Stomach smooth muscle (tissue), 2 donors: ENCODE data around the gene LRCH4.

Experiments
- H3K27ac ChIP-seq: one replicate; pipeline ENCODE4 v1.7.0; 2013; ENCODE audit warnings: mild to moderate bottlenecking, low read length, inconsistent platforms
- H3K27me3 ChIP-seq, 2 donors: one replicate each; pipeline ENCODE4 v1.7.0; 2013; ENCODE audit warnings: low read length in 2 of 2; ENCODE audit not compliant: insufficient read depth in 2 of 2, control insufficient read depth in 1 of 2
- H3K36me3 ChIP-seq, 2 donors: one replicate each; pipeline ENCODE4 v1.7.0; 2013; ENCODE audit warnings: low read length in 2 of 2; ENCODE audit not compliant: control insufficient read depth in 2 of 2, insufficient read depth in 2 of 2
- H3K4me1 ChIP-seq: one replicate; pipeline ENCODE4 v1.7.0; 2013; ENCODE audit warnings: low read length; ENCODE audit not compliant: control insufficient read depth, insufficient read depth
- H3K4me3 ChIP-seq, 2 donors: one replicate each; pipeline ENCODE4 v1.7.0; 2013; ENCODE audit warnings: low read length in 2 of 2
- H3K9ac ChIP-seq, 2 donors: one replicate each; pipeline ENCODE4 v1.7.0; 2013; ENCODE audit warnings: low read length in 2 of 2, mild to moderate bottlenecking in 1 of 2
- H3K9me3 ChIP-seq, 2 donors: one replicate each; pipeline ENCODE4 v1.7.0; 2013; ENCODE audit warnings: low read length in 2 of 2; ENCODE audit not compliant: control insufficient read depth in 2 of 2
- donor health status: healthy.
- donor health status: Pancreatic carcinoma.

LRCH4 gene

DNA sequence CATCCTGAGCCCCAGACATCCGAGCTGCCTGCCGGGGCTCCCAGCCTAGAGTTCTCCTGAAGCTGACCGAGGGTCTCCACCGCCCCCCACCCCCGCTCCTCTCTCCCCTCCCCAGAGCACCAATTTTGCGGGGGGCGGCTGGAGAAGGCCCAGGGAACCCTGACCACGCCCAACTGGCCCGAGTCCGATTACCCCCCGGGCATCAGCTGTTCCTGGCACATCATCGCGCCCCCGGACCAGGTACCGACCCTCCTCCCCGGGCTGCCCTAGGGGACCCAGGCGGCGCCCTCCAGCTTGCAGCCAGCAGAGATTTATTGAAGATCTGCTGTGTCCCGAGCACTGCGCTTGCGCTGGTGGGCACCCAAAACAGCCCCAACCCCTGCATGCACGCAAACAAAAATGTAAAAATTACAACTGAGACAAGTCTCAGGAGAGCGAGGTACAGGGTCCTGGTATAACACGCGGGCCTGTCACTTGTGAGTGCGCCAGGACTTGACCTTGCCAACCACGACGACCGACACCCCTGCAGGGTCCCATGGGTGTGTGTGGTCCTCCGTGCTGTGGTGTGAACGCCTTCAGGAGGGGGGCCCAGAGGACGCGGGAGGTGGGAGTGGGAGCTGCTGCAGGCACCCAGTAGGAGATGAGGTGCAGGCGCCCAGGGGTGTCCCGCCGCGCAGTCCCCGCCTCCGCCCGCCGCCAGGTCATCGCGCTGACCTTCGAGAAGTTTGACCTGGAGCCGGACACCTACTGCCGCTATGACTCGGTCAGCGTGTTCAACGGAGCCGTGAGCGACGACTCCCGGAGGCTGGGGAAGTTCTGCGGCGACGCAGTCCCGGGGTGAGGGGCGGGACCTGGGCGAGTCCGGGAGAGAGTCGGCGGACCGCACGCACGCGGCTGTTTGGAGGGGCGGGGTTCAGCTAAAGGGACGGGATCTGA is 19.3 kb upstream of the LRCH4 start:
- Histone ChIP-seq H3K27me3 (no peaks in the 10 kb centered on the region), H3K4me1 (peaks cover 30% of the 10 kb centered on the region), H3K9ac (peak overlapping the region in 1 of 2 donors; percentile 57), H3K27ac (no peak overlapping the region), H3K4me3 (peak overlapping the region; percentile 78), H3K9me3 (no peaks in the 10 kb centered on the region), H3K36me3 (no peaks in the 10 kb centered on the region)

DNA sequence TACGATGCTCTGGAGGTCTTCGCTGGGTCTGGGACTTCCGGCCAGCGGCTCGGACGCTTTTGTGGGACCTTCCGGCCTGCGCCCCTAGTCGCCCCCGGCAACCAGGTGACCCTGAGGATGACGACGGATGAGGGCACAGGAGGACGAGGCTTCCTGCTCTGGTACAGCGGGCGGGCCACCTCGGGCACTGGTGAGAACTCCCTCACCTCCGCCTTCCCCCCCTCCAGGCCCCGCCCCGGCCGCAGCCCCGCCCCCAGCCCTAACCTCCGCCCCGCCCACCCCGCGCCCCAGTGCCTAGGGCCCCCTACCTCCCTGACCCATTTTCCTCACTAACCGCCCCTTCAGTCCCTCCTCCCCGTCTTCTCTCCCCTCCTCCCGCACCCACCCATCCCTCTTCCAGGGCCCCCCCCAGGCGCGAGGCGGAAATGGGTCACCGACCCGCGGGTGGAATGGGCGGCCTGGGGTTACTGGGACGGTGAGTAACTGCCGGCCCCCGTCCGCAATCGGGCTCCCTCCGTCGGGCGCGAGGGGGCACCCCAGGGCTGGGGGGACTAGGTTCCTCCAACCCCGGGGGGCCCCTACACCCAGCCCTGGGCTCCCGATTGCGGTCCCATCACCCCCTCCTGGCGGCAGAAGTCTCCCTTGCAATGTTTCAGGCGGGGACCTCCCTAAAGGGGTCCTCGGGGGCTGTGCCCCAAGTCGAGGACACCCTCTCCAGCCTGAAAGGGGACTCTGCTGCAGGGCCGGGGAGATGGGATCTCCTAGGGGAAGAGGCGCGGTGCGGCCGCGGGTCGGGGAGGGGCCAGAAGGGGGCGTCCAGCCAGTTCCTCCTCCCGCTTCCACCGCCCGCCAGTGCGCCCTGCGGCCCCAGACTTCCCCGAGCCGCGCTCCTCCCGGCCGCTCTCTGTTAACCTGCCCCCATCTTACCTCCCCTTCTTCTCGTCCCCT is 18.4 kb upstream of the LRCH4 start:
- Histone ChIP-seq H3K36me3 (no peaks in the 10 kb centered on the region), H3K9me3 (no peaks in the 10 kb centered on the region), H3K4me1 (peaks cover 30% of the 10 kb centered on the region), H3K9ac (peak overlapping the region; percentile 55 to 57), H3K4me3 (peak overlapping the region; percentile 78), H3K27me3 (no peaks in the 10 kb centered on the region), H3K27ac (no peak overlapping the region)

DNA sequence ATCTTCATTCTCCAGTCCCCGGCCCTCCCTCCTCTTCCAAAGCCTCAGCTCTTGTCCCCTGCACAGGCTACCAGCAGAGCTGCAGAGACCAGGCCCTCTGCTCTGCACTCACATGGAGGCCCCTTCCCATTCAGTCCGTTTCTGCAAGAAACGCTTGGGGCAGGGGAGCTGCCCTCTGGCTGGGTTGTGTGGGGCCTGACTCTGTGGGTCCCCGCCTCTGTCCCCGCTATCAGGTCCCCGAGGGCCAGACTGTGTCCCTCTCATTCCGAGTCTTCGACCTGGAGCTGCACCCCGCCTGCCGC is 17.7 kb upstream of the LRCH4 start:
- Histone ChIP-seq H3K9me3 (no peaks in the 10 kb centered on the region), H3K27me3 (no peaks in the 10 kb centered on the region), H3K36me3 (no peaks in the 10 kb centered on the region), H3K4me3 (peak overlapping the region; percentile 62 to 78), H3K4me1 (peaks cover 30% of the 10 kb centered on the region), H3K27ac (peak overlapping the region; percentile 46), H3K9ac (peak overlapping the region; percentile 36 to 53)

DNA sequence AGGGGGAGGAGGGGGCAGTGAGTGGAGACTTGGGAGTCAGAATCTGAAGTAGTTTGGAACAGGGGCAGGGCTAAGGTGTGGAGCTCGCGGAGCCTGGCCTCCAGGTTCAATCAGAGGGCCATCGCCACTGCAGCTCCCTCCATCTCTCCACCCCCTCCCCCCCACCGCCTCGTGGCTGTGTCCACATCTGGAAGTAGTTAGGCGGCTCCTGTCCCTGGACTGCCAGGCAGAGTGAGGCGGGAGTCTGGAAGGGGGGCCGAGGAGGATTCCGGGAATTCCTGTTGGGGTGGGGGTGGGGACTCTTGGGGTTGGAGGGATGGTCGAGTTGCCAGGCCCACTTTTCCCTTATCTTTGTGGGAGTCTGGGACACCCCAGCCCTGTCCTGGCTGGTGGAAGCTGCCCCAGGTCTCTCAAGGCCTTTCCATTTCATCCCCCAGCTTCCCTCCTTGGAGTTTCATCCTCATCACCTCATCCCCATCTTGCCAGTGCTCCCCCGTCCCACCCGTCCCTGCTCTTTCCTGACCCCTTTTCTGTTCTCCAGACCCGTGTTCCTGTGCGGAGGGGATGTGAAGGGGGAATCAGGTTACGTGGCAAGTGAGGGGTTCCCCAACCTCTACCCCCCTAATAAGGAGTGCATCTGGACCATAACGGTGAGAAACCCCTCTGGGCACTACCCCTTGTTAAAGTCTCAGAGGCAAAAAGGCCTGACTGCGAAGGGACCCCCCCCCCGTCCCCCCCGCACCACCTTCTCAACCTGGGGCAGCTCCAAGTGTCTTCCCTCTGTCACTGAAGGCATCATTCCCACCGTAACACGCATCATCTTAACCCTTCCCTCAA is 17.2 kb upstream of the LRCH4 start:
- Histone ChIP-seq H3K27ac (peak overlapping the region; percentile 46), H3K4me1 (peaks cover 30% of the 10 kb centered on the region), H3K36me3 (no peaks in the 10 kb centered on the region), H3K4me3 (peak overlapping the region; percentile 62 to 78), H3K9me3 (no peaks in the 10 kb centered on the region), H3K9ac (peak overlapping the region; percentile 36 to 53), H3K27me3 (no peaks in the 10 kb centered on the region)

DNA sequence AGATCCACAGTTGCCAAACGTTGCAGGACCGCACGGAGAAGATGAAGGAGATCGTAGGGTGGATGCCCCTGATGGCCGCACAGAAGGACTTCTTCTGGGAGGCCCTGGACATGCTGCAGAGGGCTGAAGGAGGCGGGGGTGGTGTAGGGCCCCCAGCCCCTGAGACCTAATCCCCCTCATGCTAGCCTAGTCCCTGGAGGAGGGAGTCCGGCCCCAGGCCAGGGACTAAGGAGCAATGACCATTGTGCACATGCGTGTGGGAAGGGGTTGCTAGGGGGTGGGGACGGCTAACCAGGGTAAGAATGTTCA is 14.8 kb upstream of the LRCH4 start:
- Histone ChIP-seq H3K27ac (no peak overlapping the region), H3K9ac (no peak overlapping the region), H3K27me3 (no peaks in the 10 kb centered on the region), H3K4me1 (peaks cover 29% of the 10 kb centered on the region), H3K36me3 (no peaks in the 10 kb centered on the region), H3K9me3 (no peaks in the 10 kb centered on the region), H3K4me3 (no peak overlapping the region)

DNA sequence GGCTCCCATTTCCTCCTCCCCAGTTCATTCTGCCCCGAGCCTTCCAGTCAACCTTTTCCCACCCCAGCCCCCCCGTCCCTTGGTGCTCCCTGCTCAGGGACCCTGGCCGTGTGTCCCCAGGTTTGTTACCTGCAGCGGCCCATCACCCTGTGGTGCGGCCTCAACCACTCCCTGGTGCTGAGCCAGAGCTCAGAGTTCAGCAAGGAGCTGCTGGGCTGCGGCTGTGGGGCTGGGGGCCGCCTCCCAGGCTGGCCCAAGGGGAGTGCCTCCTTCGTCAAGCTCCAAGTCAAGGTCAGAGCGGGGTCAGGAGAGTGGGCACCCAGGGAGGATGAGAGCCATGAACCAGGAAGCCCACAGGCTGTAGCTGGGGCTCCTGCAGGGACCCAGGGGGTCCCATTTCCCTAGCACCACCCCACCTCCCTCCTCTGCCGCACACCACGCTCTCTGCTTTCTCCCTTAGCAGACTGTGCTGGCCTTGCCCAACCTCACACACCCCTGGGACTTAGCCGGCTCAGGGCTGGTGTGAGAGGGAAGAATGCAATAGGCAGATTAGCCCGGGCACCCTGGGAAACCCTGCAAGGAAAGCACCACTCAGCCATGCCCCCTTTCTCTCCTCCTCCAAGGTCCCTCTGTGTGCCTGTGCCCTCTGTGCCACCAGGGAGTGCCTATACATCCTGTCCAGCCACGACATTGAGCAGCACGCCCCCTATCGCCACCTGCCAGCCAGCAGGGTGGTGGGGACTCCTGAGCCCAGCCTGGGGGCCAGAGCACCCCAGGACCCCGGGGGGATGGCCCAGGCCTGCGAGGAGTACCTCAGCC is 14.2 kb upstream of the LRCH4 start:
- H3K4me1 ChIP-seq, result peaks cover 24% of the 10 kb centered on the region
- H3K9ac ChIP-seq, result no peak overlapping the region
- no peaks in the 10 kb centered on the region for H3K36me3 ChIP-seq
- H3K27ac ChIP-seq, result no peak overlapping the region
- H3K27me3 ChIP-seq, result no peaks in the 10 kb centered on the region
- H3K4me3 ChIP-seq, result no peak overlapping the region
- no peaks in the 10 kb centered on the region for H3K9me3 ChIP-seq

DNA sequence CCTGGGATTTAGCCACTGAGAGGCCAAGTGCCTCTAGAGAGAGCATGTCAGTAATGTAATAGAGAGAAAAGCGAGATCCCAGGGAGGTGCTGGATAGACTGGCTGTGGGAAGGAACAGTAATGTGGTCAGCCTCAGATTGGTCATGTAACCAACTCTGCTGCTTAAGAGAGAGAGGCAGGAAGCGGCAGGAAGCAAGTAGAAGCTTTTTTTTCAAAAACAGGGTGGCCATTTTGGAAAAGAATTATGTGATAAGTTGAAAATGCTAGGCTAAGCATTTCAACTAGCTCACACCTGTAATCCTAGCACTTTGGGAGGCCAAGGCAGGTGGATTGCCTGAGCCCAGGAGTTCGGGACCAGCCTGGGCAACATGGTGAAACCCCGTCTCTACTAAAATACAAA is 12.5 kb upstream of the LRCH4 start:
- no peaks in the 10 kb centered on the region for H3K36me3 ChIP-seq
- no peak overlapping the region for H3K27ac ChIP-seq
- no peak overlapping the region for H3K9ac ChIP-seq
- H3K4me1 ChIP-seq, result peaks cover 11% of the 10 kb centered on the region
- no peaks in the 10 kb centered on the region for H3K27me3 ChIP-seq
- H3K9me3 ChIP-seq, result no peaks in the 10 kb centered on the region
- H3K4me3 ChIP-seq, result no peak overlapping the region

DNA sequence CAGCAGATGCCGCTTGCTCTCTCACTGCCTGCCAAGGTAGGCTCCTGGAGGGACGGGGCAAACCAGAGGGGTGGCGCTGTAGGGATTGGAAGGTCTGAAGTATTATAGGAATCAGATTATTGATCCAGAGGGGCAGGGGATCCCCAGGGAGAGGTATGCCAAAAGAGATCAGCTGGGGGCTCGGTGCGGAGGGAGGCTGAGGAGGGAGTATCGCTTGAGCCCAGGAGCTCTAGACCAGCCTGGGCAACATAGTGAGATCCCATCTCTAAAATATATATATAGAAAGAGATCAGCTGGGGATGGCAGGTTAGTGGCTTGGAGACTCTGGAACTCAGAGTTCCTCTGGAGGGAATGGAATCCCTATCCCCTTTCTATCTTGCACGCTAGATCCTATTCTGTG is 9.3 kb upstream of the LRCH4 start:
- Histone ChIP-seq H3K9ac (no peak overlapping the region), H3K4me3 (no peak overlapping the region), H3K36me3 (no peaks in the 10 kb centered on the region), H3K27ac (no peak overlapping the region), H3K4me1 (peaks cover 2% of the 10 kb centered on the region), H3K27me3 (peaks cover 0 to 6% of the 10 kb centered on the region in 2 donors), H3K9me3 (no peaks in the 10 kb centered on the region)

DNA sequence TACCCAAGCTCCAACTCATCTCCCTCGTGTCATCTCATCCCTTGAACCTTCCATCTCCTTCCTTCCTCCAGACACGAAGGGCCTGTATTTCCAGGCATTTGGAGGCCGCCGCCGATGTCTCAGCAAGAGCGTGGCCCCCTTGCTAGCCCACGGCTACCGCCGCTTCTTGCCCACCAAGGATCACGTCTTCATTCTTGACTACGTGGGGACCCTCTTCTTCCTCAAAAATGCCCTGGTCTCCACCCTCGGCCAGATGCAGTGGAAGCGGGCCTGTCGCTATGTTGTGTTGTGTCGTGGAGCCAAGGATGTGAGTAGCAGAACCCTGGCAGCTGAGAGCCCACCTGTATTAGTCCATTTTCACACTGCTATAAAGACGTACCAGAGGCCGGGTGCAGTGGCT is 5.7 kb upstream of the LRCH4 start:
- H3K36me3 ChIP-seq, result no peaks in the 10 kb centered on the region
- H3K4me3 ChIP-seq, result no peak overlapping the region
- no peaks in the 10 kb centered on the region for H3K9me3 ChIP-seq
- peaks cover 9% of the 10 kb centered on the region for H3K4me1 ChIP-seq
- H3K27me3 ChIP-seq, result peaks cover 0 to 6% of the 10 kb centered on the region in 2 donors
- H3K9ac ChIP-seq, result no peak overlapping the region
- no peak overlapping the region for H3K27ac ChIP-seq
